Nephron (organoid): ENCODE measurements around the gene SORL1.

Experiments used
- H3K27ac Mint-ChIP-seq, 3 experiments: 2 replicates each; pipeline ENCODE4 v1.8.0; 2020; ENCODE audit warnings: mixed read lengths in 3 of 3, mild to moderate bottlenecking in 2 of 3, moderate library complexity in 1 of 3
- H3K27me3 Mint-ChIP-seq: 2 replicates; pipeline ENCODE4 v1.8.0; 2021; ENCODE audit warnings: low read depth, mild to moderate bottlenecking, moderate library complexity, mixed read lengths
- H3K36me3 Mint-ChIP-seq: 2 replicates; pipeline ENCODE4 v1.8.0; 2020; ENCODE audit warnings: low read depth, mixed read lengths
- H3K4me1 Mint-ChIP-seq: 2 replicates; pipeline ENCODE4 v1.8.0; 2020; ENCODE audit warnings: mixed read lengths
- H3K4me3 Mint-ChIP-seq, 3 experiments: 2 replicates each; pipeline ENCODE4 v1.8.0; 2020; ENCODE audit warnings: mild to moderate bottlenecking in 3 of 3, mixed read lengths in 3 of 3, moderate library complexity in 2 of 3
- H3K9me3 Mint-ChIP-seq: 2 replicates; pipeline ENCODE4 v1.8.0; 2020; ENCODE audit warnings: mixed read lengths
- TF ChIP-seq, protein P1 (sequence below), 3 experiments: fragments of 200-600 bp; sonication (generic); IDR thresholded peaks; one replicate each; pipeline ENCODE4 v1.5.0; 2021; ENCODE audit warnings: antibody characterized with exemption in 3 of 3; ENCODE audit not compliant: unreplicated experiment in 3 of 3

Gene SORL1

DNA sequence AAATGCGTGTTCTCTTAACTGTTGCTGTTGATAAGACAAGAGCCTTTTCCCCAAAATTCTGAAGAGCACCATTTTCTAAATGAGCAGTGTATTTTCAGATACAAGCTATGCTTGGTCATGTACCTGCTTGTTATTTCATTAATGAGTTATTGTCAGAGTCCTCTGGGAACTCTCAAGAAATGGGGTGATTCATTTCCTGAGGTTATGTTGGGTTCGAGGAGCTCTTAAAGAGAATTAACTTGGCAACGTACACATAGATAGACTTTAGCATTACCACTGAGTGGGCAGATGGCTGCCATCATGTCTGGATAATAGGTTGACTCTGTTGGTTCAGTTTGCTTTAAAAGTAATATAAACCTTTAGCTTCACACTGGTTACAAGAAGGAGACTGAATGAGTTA is 88.5 kb downstream of the SORL1 start:
- peaks cover 8% of the 10 kb centered on the region for H3K27me3 Mint-ChIP-seq
- no peak overlapping the region for H3K4me3 Mint-ChIP-seq
- H3K27ac Mint-ChIP-seq, result no peak overlapping the region
- TF ChIP-seq, protein P1, sequence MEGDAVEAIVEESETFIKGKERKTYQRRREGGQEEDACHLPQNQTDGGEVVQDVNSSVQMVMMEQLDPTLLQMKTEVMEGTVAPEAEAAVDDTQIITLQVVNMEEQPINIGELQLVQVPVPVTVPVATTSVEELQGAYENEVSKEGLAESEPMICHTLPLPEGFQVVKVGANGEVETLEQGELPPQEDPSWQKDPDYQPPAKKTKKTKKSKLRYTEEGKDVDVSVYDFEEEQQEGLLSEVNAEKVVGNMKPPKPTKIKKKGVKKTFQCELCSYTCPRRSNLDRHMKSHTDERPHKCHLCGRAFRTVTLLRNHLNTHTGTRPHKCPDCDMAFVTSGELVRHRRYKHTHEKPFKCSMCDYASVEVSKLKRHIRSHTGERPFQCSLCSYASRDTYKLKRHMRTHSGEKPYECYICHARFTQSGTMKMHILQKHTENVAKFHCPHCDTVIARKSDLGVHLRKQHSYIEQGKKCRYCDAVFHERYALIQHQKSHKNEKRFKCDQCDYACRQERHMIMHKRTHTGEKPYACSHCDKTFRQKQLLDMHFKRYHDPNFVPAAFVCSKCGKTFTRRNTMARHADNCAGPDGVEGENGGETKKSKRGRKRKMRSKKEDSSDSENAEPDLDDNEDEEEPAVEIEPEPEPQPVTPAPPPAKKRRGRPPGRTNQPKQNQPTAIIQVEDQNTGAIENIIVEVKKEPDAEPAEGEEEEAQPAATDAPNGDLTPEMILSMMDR (IDR thresholded peaks at IDR 0.05; ENCODE audit: unreplicated experiment in 3 of 3), result no peak
- H3K9me3 Mint-ChIP-seq, result no peaks in the 10 kb centered on the region
- H3K36me3 Mint-ChIP-seq, result peaks cover 5% of the 10 kb centered on the region
- peaks cover 4% of the 10 kb centered on the region for H3K4me1 Mint-ChIP-seq

DNA sequence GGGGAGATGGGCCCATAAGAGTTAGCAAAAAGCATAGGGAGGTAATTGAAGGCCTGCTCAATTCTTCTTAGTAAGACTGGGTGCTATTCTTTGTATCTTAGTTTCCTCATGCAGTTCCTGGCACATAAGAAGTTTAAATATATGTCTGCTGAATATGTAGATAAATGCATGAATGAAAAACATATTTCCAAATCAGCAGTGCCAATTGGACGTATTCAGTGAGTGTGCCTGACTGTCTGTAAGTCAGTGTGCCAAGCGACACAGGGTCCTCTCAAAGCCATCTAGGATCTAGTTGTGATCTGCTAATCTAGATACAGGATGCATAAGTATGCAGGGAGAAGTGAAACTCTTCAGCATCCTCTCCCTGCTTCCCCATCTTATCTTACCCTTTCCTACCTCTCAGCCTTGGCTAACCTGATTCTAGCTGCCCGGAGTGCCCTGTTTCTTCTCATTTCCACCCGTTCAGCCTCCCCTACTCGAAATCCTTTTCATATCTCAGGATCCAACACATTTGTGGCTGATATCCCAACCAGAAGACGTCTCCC is 91.8 kb downstream of the SORL1 start:
- Mint-ChIP-seq H3K27ac (no peak overlapping the region), H3K9me3 (no peaks in the 10 kb centered on the region), H3K36me3 (peaks cover 14% of the 10 kb centered on the region), H3K27me3 (no peaks in the 10 kb centered on the region), H3K4me1 (peaks cover 13% of the 10 kb centered on the region), H3K4me3 (no peak overlapping the region)
- TF ChIP-seq, protein P1 (IDR thresholded peaks at IDR 0.05; ENCODE audit: unreplicated experiment in 3 of 3), result no peak

DNA sequence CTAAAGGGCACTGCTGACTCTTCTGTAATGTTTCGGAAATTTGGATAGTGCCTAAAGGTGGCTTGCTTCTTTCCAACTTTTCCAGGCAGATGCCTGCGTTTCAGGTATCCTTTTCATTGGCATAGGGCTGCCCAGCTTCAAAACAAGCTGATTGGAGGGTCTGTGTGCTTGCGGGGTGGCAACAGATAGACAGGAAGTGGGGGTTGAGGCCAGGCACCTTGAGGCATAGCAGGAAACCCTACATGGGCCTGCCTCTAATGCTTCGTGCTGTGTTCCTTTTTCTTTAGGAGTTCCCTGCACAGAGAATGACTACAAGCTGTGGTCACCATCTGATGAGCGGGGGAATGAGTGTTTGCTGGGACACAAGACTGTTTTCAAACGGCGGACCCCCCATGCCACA is 92.8 kb downstream of the SORL1 start:
- Mint-ChIP-seq H3K4me1 (peaks cover 13% of the 10 kb centered on the region), H3K4me3 (no peak overlapping the region), H3K27me3 (no peaks in the 10 kb centered on the region), H3K9me3 (no peaks in the 10 kb centered on the region), H3K27ac (no peak overlapping the region), H3K36me3 (peaks cover 14% of the 10 kb centered on the region)
- TF ChIP-seq, protein P1 (IDR thresholded peaks at IDR 0.05; ENCODE audit: unreplicated experiment in 3 of 3), result no peak

DNA sequence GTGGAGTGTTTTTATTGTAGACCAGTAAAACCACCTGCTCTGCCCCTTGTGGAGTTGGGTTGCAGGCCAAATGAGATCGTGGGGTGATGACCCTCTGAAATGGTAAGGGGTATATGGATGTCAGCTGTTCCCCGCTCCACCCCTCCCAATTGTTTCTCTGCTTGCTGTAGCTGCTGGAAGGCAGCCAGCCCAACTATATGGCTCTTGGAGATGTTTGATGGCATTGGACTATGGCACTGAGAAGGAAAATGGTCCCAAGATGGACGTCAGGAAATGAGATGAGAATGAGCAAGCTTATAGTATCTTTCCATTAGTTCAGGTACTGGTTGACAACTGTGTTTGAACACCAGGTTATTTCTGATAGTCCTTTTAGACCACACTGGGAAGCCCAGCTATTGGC is 95.5 kb downstream of the SORL1 start:
- Mint-ChIP-seq H3K4me3 (peak overlapping the region in 1 of 3 experiments; percentile 7), H3K9me3 (no peaks in the 10 kb centered on the region), H3K36me3 (peaks cover 19% of the 10 kb centered on the region), H3K27me3 (peaks cover 11% of the 10 kb centered on the region), H3K4me1 (peaks cover 13% of the 10 kb centered on the region), H3K27ac (no peak overlapping the region)
- TF ChIP-seq, protein P1 (IDR thresholded peaks at IDR 0.05; ENCODE audit: unreplicated experiment in 3 of 3), result no peak

DNA sequence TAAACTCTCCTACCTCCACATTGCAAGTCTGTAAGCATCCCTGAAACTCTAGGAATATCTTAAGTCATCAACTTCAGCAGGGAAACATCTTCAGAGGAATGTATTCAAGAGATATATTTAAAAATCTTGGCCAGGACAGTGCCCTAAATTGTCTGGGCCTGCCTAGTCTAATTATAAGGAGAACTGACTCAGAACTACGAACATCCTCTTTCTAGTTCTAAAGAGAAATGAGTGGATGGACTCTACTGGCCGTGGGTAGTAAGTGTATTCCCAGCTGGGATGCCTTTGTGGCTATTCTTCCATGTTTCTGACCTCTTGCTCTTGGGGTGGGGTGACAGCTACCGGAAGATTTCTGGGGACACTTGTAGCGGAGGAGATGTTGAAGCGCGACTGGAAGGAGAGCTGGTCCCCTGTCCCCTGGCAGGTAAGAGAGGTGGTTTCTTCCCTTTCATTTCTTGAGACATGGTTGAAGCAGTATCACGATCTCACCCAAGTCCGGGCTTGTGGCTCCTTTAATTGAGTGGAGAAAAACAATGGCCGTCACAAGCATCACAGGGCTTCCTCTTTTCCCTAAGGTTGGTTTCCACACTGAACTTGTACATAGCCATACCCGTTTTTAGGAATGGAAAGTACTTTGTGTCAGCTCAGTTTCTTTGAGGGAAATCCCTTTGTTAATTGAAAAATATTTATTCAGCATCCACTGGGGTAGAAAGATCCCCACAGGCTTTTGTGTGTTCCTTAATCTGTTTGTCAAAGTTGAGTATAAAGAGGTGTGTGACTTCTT is 98.3 kb downstream of the SORL1 start:
- H3K4me1 Mint-ChIP-seq, result peaks cover 18% of the 10 kb centered on the region
- H3K36me3 Mint-ChIP-seq, result peaks cover 17% of the 10 kb centered on the region
- H3K4me3 Mint-ChIP-seq, result no peak overlapping the region
- H3K9me3 Mint-ChIP-seq, result no peaks in the 10 kb centered on the region
- H3K27ac Mint-ChIP-seq, result no peak overlapping the region
- TF ChIP-seq, protein P1 (IDR thresholded peaks at IDR 0.05; ENCODE audit: unreplicated experiment in 3 of 3), result no peak
- H3K27me3 Mint-ChIP-seq, result peaks cover 15% of the 10 kb centered on the region

DNA sequence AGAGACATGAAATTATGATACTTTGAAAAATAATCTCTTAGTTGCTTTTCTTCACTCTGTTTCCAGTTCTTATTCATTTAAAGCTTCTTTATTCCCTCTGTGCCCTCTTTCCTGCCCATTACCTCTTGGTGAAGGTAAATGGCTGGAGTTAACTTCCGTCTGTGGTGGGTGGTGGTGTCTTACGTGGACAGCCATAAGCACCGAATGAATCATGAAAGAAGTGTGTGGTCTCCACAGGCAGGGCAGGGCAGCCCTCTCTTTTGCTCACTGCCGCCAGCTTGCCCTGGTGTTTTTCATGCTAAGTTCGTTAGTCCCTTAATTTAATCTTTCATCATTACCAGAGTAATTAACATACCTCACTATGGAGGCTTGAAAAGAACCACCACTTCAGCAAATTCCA is 99.3 kb downstream of the SORL1 start:
- TF ChIP-seq, protein P1 (IDR thresholded peaks at IDR 0.05; ENCODE audit: unreplicated experiment in 3 of 3), result no peak
- no peak overlapping the region for H3K27ac Mint-ChIP-seq
- no peaks in the 10 kb centered on the region for H3K9me3 Mint-ChIP-seq

More for the DNA sequence above, 99.3 kb downstream of the SORL1 start:
- H3K36me3 Mint-ChIP-seq, result peaks cover 21% of the 10 kb centered on the region
- peaks cover 17% of the 10 kb centered on the region for H3K27me3 Mint-ChIP-seq
- no peak overlapping the region for H3K4me3 Mint-ChIP-seq
- peaks cover 10% of the 10 kb centered on the region for H3K4me1 Mint-ChIP-seq
